AG09319 (cell line): Measurements from ENCODE around the gene CACNG7.

Experiments used
- DNase-seq: peaks from one replicate; pipeline ENCODE4 v3.0.0-alpha.2; 2010; ENCODE audit warnings: low read depth; ENCODE audit errors: extremely low read depth
- TF ChIP-seq, protein P1 (sequence below): IDR thresholded peaks from 2 replicates; pipeline ENCODE4 v1.5.1; 2011; ENCODE audit warnings: low read depth, mild to moderate bottlenecking, inconsistent platforms, low read length, moderate library complexity

Gene CACNG7

DNA sequence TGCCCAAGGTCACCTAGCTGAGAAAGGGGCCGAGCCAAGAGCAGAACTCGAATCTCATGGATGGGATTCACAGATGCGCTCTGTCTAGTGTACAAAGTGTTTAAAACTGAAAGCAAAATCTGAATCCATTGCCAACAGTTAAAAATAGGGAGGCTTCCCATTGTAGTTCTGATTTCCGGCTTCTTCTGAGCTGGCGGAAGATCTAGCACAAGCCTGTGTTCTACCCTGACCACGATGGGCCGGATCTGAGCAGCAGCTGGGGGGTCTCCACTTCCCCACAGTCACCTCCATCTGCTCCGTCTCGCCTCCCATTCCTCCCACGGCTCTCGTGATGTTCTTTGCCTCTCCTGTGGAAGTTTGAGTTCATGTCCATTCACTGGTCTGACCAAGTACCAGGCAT is 56.0 kb downstream of the CACNG7 start:
- TF ChIP-seq, protein P1, sequence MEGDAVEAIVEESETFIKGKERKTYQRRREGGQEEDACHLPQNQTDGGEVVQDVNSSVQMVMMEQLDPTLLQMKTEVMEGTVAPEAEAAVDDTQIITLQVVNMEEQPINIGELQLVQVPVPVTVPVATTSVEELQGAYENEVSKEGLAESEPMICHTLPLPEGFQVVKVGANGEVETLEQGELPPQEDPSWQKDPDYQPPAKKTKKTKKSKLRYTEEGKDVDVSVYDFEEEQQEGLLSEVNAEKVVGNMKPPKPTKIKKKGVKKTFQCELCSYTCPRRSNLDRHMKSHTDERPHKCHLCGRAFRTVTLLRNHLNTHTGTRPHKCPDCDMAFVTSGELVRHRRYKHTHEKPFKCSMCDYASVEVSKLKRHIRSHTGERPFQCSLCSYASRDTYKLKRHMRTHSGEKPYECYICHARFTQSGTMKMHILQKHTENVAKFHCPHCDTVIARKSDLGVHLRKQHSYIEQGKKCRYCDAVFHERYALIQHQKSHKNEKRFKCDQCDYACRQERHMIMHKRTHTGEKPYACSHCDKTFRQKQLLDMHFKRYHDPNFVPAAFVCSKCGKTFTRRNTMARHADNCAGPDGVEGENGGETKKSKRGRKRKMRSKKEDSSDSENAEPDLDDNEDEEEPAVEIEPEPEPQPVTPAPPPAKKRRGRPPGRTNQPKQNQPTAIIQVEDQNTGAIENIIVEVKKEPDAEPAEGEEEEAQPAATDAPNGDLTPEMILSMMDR = no peak
- no peak for DNase-seq

DNA sequence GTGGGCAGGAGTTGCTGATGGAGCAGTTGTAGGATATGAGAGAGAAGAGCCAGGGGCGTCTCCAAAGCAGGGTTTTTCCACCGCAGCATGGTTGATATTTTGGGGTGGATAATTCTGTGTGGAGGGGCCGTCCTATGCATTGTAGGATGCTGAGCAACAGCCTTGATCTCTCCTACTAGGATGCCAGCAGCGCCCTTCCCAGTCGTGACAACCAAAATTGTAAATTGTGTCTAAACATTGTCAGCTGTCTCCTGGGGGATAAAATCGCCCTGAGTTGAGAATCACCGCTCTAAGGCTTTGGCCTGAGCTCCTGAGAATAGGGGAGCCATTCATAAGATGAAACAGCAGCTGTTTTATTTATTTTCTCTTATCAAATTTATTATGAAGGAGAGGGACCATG is 57.9 kb downstream of the CACNG7 start:
- TF ChIP-seq, protein P1 = no peak
- DNase-seq = no peak

DNA sequence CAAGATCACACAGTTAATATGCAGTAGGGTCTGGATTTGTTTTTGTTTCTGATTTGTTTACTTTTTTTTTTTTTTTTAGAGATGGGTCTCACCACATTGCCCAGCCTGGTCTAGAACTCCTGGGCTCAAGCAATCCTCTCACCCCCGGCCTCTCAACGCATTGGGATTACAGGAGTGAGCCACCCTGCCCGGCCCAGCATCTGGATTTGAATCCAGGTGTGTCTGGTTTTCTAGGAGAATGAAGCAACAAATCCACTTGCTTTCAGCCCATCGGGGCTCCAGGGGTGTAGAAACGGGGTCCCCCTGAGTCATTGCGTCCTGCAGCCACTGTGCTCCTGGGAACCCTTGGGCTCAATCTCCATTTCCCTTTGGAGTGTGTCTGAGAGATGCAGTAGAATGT is 60.3 kb downstream of the CACNG7 start:
- TF ChIP-seq, protein P1 = no peak
- no peak for DNase-seq

DNA sequence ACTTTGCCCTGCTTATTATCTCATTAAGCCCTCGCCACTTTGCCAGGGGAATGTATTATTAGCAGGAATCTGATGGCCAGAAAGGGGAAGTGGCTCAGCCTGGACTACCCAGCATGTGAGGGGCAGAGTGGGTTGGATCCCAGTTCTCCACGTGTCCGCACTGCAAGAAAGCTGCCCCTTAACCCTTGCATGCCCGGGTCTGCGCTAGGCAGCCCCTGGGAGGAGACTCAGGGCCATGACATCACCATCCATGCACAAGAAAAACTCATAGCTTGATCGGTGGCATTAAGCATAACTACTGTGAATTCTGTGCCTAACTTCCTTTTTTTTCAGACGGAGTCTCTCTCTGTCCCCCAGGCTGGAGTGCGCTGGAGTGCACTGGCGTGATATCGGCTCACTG is 62.6 kb downstream of the CACNG7 start:
- DNase-seq = no peak
- TF ChIP-seq, protein P1 = no peak

DNA sequence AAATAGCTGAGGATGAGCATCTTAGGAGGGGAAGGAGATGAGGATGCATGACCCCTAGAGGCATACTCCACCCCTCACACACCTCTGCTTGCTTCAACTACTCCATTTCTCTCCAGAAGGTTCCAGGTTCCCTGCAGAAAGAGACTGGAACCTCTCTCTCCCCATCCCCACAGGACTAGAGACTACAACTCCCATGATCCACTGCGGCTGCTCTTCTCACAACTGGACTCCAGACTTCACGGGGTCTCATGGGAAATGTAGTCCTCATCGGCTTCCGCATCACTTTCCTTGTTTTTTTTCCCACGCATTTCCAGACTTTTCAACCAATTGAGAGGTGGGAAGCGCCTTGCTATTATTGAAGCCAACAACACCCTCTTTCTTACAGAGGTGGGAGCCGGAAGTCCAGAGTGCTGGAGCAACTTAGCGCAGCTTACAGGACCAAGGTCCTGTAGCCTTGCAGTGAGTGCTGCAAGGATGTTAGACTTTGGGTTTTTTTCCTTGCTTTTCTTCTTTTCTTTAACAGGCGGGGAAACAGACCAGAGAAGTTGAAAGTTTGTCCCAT is 68.4 kb downstream of the CACNG7 start:
- TF ChIP-seq, protein P1 = no peak
- DNase-seq = peak; percentile 37

DNA sequence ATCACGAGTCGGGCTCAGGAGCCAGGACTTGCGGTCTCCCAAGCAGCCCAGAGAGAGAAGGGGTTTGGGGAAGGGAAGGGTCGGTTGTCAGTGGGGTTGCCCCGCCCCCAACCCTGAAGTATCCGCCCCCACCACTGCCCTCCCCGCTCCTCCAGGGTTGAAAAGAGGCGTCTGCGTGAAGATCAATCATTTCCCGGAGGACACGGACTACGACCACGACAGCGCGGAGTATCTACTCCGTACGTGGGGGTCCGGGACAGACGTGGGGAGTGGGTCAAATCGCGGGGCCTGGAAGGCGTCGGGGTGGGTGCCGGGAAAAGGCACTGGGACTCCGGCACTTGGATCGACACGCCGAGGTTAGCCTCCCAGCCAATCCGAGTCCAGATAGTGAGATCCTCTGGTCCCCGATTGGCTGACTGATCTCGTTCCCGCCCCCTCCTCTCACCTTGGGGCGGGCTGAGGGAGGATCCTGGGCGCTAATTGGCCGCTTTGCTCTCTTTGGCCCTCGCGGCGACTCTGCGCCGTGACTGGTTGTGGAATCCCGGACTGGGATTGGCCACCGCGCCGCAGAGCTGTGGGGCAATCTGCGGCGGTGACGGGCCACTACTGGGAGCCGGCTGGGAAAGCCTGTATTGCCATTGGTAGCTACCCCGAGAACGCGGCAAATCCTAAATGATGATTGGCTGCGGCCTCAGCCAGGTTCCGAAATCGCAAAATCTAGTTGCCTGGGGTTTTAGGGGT is 69.1 kb downstream of the CACNG7 start:
- TF ChIP-seq, protein P1 = no peak
- peak; percentile 52 for DNase-seq

DNA sequence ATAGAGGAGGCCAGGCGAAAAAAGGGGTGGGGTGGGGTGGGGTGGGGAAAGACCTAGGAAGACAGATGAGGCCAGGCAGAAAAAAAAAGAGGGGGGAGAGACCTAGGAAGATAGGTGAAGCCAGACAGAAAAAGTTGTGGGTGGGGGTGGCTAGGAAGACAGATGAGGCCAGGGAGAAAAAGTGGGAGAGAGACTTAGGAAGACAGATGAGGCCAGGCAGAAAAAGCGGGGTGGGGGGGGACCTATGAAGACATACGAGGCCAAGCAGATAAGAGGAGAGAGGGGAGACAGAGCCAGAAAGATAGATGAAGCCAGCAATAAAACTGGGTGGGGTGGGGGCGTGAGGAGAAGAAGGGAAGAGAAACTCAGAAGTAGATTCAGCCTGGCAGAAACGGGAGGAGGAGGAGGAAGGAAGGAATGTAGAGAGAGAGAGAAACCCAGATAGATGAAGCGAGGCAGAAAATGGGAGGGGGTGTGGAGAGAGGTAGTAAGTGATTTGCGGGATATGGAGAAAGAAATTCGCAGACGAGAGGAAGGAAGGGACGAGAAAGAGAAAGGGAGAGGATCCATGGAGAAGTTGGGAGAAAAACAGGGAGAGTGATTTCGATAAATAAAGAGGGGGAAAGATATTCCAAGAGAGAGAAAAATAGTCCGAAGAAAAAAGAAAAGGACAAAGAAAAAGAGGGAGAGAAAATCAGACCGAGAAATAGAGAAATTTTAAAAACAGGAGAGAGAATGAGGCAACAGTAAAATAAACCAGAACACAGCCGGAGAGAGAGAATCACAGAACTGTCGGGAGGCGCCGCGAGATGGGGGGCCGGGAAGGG is 70.1 kb downstream of the CACNG7 start:
- TF ChIP-seq, protein P1 = no peak
- DNase-seq = no peak
